AG10803 (cell line): Measurements from ENCODE around the gene FGF11.

ENCODE experiments used
- DNase-seq: peaks from one replicate; pipeline ENCODE4 v3.0.0; 2010; ENCODE audit warnings: low read depth
- H3K4me3 ChIP-seq: 2 replicates; pipeline ENCODE4 v1.5.1; 2011; ENCODE audit warnings: mild to moderate bottlenecking, low read length, control low read depth
- TF ChIP-seq, protein P1 (sequence below): conservative IDR thresholded peaks from 2 replicates; pipeline ENCODE4 v1.5.1; 2011; ENCODE audit warnings: mild to moderate bottlenecking, low read length, control low read depth, inconsistent platforms

The FGF11 gene

DNA sequence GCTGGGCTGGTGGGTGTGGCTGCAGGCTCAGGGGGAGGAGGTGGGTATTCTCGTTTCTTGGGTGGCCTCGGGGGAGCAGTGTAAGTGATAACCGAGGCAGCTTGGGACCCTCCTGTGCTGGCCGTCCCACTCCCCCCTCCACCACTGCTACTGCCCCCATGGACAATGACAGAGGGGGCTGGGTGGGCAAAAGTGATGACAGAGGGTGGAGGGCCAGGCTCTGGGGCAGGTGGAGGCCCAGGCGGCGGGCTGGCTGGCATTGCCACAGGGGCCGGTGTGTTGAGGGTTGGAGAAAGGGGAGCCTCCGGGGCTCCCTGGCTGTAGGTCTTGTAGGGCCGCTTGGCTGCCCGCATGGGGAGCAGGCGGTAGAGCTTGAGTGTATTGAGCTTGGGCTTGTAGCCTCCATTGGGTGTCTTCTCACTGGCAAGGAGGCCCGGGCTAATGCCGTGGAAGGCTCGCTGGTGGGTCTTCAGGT is 24.1 kb downstream of the FGF11 start:
- TF ChIP-seq, protein P1, sequence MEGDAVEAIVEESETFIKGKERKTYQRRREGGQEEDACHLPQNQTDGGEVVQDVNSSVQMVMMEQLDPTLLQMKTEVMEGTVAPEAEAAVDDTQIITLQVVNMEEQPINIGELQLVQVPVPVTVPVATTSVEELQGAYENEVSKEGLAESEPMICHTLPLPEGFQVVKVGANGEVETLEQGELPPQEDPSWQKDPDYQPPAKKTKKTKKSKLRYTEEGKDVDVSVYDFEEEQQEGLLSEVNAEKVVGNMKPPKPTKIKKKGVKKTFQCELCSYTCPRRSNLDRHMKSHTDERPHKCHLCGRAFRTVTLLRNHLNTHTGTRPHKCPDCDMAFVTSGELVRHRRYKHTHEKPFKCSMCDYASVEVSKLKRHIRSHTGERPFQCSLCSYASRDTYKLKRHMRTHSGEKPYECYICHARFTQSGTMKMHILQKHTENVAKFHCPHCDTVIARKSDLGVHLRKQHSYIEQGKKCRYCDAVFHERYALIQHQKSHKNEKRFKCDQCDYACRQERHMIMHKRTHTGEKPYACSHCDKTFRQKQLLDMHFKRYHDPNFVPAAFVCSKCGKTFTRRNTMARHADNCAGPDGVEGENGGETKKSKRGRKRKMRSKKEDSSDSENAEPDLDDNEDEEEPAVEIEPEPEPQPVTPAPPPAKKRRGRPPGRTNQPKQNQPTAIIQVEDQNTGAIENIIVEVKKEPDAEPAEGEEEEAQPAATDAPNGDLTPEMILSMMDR = no peak
- no peak overlapping the region for H3K4me3 ChIP-seq
- DNase-seq = no peak

DNA sequence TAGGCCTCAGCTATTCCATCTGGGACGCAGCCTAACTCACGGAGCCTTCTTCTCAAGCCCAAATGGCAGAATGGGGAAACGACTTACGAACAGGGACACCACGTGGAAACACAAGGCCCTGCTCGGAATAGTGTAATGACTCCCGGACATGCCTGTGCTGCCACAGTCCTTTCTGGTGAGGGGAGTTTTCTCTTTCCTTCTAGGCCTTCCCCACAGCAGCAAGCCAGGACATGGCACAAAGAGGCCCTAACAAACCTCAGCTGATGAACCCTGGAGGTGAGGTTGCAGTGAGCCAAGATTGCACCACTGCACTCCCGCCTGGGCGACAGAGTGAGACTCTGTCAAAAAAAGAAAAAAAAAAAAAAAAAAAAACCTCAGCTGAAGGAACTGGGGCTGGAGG is 24.8 kb downstream of the FGF11 start:
- no peak overlapping the region for H3K4me3 ChIP-seq
- DNase-seq = no peak
- TF ChIP-seq, protein P1 = no peak

DNA sequence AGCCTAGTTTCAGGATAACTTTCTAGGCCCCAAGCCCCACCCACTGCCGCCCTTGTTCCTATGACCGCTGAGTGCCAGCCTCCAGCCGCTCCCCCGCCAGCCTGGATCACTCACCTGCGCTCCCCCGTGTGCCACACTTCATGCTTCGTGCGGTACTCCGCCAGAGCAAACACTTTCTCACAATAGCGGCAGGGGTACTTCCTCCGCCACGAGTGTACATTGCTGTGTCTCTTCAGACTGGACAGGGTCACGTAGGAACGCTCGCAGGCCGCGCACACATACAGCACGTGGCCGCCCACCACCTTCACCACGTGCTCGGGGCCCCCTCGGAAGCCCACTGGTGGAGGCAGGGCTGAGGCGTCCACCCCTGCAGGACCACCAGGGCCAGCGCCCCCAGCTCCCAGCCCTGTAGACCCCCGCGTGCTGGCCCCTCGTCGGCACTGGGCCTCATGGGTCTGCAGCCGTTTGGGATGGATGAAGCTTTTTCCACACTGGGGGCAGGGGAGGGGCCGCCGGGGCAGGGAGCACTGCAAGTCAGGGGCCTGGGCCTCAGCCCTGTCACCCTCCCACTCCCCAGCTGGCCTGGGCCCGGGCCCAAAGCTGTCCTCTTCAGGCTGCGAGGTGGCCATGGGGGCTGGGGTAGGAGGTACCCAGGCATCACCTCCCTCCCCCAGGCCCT is 26.4 kb downstream of the FGF11 start:
- no peak for DNase-seq
- TF ChIP-seq, protein P1 = no peak
- no peak overlapping the region for H3K4me3 ChIP-seq

DNA sequence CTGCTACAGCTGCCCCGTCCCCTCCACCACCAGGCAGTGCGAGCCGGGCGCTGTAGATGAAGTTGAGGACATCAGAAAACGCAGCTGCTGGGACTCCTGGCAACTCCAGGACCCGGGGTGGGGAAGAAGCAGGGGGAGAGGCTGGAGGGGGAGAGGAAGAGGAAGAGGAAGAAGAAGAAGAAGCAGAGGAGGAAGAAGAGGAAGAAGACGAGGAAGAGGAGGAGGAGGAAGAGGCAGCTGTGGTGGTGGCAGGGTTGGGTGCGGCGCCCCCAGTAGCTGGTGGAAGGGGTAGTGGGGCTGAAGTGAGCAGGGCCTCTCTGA is 27.0 kb downstream of the FGF11 start:
- DNase-seq = no peak
- TF ChIP-seq, protein P1 = no peak
- H3K4me3 ChIP-seq = no peak overlapping the region

DNA sequence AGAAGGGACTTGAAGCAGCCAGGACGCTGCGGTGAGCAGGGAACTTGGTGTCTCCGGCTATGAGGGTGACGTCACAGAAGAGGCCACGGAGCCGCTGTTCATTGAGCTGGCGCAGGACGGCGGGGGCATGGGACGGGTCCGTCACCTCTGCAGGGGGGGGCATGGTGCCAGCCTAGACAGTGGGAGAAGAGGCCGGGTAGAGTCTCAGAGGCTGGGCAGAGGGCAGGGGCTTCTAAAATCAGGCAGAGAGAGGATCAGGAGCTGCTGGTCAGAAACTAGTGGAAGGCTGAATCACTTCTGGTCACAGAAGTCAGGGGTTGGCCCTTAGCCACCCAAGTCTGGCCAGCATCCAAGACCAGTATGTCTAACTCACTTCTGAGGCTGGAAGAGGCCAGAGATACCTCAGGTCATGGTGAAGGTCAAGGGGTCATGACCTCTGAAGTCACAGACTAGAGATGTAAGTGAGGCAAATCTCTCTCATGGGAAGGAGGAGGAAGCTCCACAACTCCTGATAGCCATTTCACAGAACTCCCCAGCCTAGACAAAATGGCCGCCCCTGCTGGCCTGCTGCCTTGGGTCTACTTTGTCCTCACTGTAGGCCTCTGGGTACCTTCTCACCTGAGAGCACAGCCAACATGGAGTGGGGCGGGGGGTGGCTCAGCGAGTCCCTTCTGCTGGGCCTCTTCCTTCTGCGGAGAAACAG is 27.5 kb downstream of the FGF11 start:
- DNase-seq = peak; percentile 50
- no peak overlapping the region for H3K4me3 ChIP-seq
- TF ChIP-seq, protein P1 = no peak

DNA sequence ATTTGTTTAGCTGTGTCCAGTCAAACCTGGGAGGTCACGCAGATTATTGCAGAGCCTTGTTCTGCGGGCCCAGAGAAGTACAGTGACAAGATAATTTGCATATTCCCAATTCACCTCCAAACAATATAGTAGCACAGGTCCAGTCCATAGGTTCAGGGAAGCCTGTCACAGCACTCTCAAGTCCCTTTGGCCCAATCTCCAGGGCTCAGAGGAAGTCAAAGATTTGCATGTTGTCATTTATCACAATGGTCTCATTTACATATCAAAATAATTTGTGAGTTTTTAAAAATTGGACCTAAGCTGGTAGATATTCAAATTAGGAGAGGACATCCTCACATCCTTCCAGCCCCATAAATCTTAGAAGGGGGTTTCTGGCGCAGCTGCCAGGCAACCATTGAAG is 28.2 kb downstream of the FGF11 start:
- TF ChIP-seq, protein P1 = no peak

DNA sequence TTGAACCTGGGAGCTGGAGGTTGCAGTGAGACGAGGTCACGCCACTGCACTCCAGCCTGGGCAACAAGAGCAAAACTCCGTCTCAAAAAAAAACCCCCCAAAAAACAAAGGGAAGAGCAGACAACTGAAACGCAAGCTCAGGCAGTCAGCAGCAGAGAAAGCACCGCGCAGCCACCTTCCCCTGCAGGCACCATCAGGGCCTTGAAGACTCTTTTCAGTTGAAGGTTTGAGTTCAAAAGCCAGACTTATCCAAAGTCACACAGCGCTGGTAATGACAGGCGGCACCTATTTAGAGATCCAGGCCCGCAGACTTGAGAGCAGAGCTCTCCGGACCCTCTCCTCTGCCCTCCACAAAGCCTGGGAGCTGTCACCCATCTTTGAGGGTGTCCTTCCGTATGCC is 29.0 kb downstream of the FGF11 start:
- H3K4me3 ChIP-seq = no peak overlapping the region
- DNase-seq = no peak
- TF ChIP-seq, protein P1 = no peak

More for the DNA sequence above, 28.2 kb downstream of the FGF11 start:
- H3K4me3 ChIP-seq = no peak overlapping the region
- DNase-seq = no peak
